ENCODE results near the gene MRPL9. TPM values are rescaled to one million over a fixed set of nuclear protein-coding genes. Genes with fewer than 3 reads are reported as not detected.

The MRPL9 gene
- total and polyA plus RNA-seq, 10 of the 15 experiments (the other 5 are each of a cell fraction or from before 2014, with no cell fraction given), result 35.7 to 161 (median 110) TPM

DNA sequence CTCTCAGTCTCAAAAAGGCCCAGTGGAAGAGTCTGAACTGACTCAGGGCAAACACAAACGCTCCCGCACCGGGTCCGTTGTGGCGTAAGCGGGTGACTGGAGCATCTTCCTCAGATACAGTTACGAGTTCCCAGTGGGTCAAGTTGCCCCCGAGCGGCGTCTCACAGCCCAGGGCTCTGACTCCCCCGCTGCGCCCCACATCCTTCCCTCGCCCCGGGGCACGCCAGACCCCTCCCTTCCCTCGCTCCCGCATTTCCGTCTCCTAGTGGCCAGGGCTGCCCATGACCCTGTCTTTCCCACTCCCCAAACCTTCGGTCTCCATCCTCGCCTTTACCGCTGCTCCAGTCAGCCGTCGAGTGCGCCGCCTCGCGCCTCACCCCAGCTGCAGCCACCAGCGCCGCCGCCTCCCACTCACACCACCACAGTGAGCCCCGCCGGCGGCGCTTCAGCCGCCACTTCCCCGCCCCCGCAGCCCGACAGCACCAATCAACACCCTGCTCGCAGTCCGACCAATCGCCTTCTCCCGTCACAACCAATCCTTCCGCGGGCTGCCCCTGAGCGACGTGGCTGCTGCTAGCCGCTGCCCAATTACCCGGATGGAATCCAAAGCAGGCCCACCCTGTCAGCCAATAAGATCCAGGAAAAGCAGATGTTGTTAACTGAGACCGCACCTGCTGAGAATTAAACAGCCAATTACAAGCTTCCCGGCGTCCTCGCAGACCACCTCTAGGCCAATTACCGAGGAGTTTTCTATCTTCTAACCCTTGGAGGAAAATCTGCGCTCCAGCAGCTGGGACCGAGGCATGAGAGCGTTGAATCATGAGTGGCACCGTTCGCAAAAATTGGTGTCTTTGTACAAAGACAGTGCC, 27.0 kb upstream of the MRPL9 start, which contains the start of gene TDRKH (continued):
- TF ChIP-seq ATF2 (IDR thresholded peaks at IDR 0.05; ENCODE audit: low read length), result no peak
- TF ChIP-seq E4F1 (IDR thresholded peaks at IDR 0.05; ENCODE audit: borderline replicate concordance, partially characterized antibody), result peak; percentile 77
- peak; percentile 97 for TF ChIP-seq CHD2 (IDR thresholded peaks at IDR 0.05; ENCODE audit: borderline replicate concordance, low read depth, low read length)
- no peak for TF ChIP-seq ZBED1 (IDR thresholded peaks at IDR 0.05; ENCODE audit: borderline replicate concordance)
- no peak for TF ChIP-seq NKRF (conservative IDR thresholded peaks at IDR 0.05)
- no peak for TF ChIP-seq SRF (IDR thresholded peaks at IDR 0.05; ENCODE audit: low read depth in 2 of 2, low read length in 2 of 2)
- TF ChIP-seq NRF1 (conservative IDR thresholded peaks at IDR 0.05; ENCODE audit: low read depth, low read length), result 0 out of 2 replicates have a peak, but pooled peaks have one; percentile 9
- peak; percentile 96 for TF ChIP-seq IRF3 (IDR thresholded peaks at IDR 0.05)
- no peak for TF ChIP-seq MYC (IDR thresholded peaks at IDR 0.05; ENCODE audit: insufficient read depth, insufficient read length, insufficient replicate concordance, low read length, severe bottlenecking)
- TF ChIP-seq, protein P1, sequence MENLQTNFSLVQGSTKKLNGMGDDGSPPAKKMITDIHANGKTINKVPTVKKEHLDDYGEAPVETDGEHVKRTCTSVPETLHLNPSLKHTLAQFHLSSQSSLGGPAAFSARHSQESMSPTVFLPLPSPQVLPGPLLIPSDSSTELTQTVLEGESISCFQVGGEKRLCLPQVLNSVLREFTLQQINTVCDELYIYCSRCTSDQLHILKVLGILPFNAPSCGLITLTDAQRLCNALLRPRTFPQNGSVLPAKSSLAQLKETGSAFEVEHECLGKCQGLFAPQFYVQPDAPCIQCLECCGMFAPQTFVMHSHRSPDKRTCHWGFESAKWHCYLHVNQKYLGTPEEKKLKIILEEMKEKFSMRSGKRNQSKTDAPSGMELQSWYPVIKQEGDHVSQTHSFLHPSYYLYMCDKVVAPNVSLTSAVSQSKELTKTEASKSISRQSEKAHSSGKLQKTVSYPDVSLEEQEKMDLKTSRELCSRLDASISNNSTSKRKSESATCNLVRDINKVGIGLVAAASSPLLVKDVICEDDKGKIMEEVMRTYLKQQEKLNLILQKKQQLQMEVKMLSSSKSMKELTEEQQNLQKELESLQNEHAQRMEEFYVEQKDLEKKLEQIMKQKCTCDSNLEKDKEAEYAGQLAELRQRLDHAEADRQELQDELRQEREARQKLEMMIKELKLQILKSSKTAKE (IDR thresholded peaks at IDR 0.05; ENCODE audit: low read depth, poor library complexity, severe bottlenecking), result peak; percentile 85
- no peak; the same call in 1 of the 2 replicates for TF ChIP-seq RELB (IDR thresholded peaks at IDR 0.05; ENCODE audit: low read depth)
- peak; percentile 94 for TF ChIP-seq HDGF (IDR thresholded peaks at IDR 0.05)
- TF ChIP-seq SMAD1 (IDR thresholded peaks at IDR 0.05; ENCODE audit: low read depth, partially characterized antibody), result peak; percentile 95
- no peak for TF ChIP-seq ZNF217 (IDR thresholded peaks at IDR 0.05)
- no peak for TF ChIP-seq ZNF24 (IDR thresholded peaks at IDR 0.05)
- no peak for TF ChIP-seq SMAD5 (IDR thresholded peaks at IDR 0.05; ENCODE audit: low read depth)
- TF ChIP-seq ZNF207 (IDR thresholded peaks at IDR 0.05; ENCODE audit: borderline replicate concordance), result no peak

Data from GM12878 (cell line).